Measurements from ENCODE around the gene SHC3.

The SHC3 gene

GRCh38 chr9:89054865-89055495 lies 123.6 kb downstream of the SHC3 start:
- no peak for DNase-seq (ENCODE audit: low read depth in 2 of 2, low spot score in 1 of 2)

DNA sequence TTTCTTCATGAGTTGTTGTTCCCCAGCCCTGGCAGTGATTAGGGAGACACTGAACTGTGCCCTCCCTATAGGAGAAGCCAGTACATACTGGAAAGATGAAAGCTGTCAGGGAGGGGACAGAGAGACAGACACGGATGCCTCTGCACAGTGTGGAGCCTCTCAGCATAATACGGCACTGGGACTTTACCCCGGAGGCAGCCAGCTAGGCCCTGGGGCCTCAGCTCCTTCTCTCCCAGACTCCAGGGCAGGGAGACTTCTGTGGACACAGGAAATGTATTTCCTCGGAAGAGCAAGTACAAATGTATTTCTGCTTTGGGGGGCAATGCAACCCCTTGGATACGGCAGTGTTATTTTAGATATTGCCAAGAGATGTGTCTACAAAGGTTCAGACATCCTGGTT lies 125.3 kb downstream of the SHC3 start:
- no peak for DNase-seq (ENCODE audit: low read depth in 2 of 2, low spot score in 1 of 2)

DNA sequence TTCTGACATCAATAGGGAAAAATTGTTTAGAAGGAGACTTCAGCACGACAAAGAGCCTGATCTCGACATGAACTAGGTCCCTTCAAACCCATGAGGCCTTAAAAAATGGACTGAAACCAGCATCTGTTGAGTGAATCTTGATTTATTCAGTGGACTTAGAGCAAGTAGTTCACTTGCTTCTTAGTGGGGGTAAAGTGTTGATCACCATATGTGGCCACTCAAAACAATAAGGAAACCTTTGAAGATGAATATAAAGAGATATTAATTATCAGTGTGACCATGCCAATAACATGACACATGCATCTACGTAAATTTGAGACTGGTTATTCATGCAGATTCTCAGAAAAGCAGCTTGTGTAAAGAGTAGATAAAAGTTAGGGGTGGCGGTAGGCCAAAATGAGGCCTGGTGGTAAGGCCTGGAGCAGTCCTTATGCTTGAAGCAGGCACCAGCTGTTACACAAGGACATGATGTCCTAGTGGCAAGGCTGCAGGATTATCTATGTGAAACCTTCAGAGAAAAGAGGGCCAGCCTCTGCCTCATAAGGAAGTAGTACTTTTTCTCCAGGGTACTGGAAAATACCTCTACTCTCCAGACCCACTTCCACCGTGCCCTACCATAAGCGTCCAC lies 126.0 kb downstream of the SHC3 start:
- DNase-seq (ENCODE audit: low read depth in 2 of 2, low spot score in 1 of 2): no peak

- DNase-seq (ENCODE audit: low read depth in 2 of 2, low spot score in 1 of 2): no peak
Measured at GRCh38 chr9:89051421-89052025, 127.1 kb downstream of the SHC3 start.

- no peak for DNase-seq (ENCODE audit: low read depth in 2 of 2, low spot score in 1 of 2)
Measured at GRCh38 chr9:89049646-89050045, 129.0 kb downstream of the SHC3 start.

DNA sequence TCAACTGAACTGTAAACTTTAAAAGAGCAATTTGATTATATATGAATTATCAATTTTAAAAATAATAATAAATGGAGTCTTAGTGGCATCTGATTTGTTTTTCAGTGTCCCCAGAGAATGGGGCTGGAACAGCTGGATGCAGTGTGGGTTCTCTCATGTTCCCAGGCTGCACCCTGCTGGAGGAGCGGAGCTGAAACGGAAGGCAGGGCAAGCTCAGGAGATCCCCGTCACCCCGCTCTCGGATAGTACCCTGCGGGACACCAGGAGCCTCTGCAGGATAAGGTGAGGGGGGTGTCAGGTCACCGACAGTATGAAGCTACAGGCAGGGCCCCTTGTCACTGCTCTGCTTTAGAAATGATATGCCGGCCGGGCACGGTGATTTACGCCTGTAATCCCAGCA lies 130.0 kb downstream of the SHC3 start:
- DNase-seq (ENCODE audit: low read depth in 2 of 2, low spot score in 1 of 2): no peak

DNA sequence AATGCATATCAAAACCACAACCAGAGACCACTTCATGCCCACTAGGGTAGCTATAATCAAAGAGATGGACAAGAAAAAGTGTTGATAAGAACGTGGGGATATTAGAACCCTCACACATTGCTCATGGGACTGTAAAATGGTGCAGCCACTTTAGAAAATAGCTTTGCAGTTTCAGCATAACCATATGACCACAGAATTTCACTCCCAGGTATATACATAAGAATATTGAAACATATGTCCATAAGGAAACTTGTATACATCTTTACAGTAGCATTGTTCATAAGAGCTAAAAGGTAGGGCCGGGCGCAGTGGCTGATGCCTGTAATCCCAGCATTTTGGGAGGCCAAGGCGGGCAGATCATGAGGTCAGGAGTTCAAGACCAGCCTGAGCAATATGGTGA lies 131.0 kb downstream of the SHC3 start:
- DNase-seq (ENCODE audit: low read depth in 2 of 2, low spot score in 1 of 2): no peak

DNA sequence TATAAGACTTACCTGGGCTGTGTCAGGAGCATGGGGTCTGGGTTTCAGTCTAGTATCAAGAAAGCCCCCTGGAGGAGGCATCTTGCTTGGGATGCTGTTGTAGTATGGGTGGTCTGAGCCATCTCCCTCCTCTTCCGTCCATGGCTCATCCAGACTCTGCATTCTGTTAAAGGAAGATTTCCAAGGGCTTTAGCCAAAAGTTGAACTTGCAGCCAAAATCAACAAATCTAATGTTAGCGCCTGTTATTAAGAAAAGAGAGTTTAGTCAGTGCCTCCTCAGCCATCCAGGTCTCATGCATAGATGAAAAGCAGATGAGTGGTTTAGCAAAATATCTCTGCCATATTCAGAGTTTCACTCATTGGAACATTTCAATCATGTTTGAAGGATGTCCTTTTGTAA lies 131.8 kb downstream of the SHC3 start:
- no peak for DNase-seq (ENCODE audit: low read depth in 2 of 2, low spot score in 1 of 2)

- DNase-seq (ENCODE audit: low read depth in 2 of 2, low spot score in 1 of 2): no peak
Measured at GRCh38 chr9:89044881-89045280, 133.7 kb downstream of the SHC3 start.

- no peak for DNase-seq (ENCODE audit: low read depth in 2 of 2, low spot score in 1 of 2)
Measured at GRCh38 chr9:89044104-89044503, 134.5 kb downstream of the SHC3 start.

GRCh38 chr9:89042984-89043383 lies 135.6 kb downstream of the SHC3 start:
- DNase-seq (ENCODE audit: low read depth in 2 of 2, low spot score in 1 of 2): no peak

GRCh38 chr9:89039664-89040063 lies 139.0 kb downstream of the SHC3 start:
- no peak for DNase-seq (ENCODE audit: low read depth in 2 of 2, low spot score in 1 of 2)

GRCh38 chr9:89039104-89039465 lies 139.5 kb downstream of the SHC3 start:
- DNase-seq (ENCODE audit: low read depth in 2 of 2, low spot score in 1 of 2): no peak

DNA sequence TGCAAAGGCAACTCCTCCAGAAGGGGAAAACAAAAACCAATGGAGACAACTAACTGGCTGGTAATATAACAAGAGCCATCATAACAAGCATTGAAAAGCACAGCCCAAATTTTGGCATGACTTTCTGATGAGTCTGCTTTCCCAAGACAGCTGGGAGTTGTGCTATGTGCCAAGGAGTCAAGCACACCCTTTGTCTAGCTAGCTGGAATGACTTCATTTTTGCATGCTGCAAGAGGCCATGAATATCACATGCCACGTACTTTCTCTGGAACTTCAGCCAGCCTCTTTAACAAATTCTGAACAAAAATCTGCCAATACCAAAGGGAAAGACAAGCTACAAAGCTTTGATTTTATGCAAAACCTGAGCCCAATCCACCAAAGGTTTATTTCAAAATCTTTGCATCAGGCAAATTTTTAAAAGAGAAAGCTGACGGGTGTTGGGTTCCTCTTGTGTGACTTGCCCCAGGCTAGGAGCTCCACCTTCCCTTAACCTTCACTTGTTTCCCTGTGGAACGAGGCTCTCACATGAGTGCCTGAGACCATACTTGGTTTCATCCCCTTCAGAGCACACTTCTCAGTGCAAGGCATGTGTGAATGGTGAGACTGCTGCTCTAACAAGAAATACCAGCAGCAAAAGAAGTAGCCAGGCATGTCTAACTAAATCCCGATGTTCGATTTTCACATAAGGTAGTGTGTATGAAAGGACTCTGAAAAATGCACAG lies 140.1 kb downstream of the SHC3 start:
- no peak for DNase-seq (ENCODE audit: low read depth in 2 of 2, low spot score in 1 of 2)

DNA sequence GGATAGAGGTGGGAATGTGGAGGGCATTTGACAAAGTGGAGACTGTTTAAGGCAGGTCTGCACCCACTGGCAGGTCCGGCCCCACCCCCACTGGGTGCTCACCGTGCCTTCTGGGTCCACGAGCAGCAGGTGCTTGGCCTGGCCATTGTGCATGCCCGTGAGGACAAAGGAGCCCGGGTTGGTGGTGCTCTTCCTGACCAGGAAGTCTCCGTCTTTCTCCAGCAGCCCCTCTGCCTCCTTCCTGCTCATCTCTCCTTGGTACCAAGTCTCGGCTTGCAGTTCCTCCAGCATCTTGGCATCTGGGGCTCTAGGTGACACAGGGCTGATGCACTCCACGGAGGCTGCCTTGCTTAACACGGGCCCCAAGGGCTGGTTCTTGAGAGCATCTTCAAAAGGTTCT lies 140.7 kb downstream of the SHC3 start:
- no peak for DNase-seq (ENCODE audit: low read depth in 2 of 2, low spot score in 1 of 2)

DNA sequence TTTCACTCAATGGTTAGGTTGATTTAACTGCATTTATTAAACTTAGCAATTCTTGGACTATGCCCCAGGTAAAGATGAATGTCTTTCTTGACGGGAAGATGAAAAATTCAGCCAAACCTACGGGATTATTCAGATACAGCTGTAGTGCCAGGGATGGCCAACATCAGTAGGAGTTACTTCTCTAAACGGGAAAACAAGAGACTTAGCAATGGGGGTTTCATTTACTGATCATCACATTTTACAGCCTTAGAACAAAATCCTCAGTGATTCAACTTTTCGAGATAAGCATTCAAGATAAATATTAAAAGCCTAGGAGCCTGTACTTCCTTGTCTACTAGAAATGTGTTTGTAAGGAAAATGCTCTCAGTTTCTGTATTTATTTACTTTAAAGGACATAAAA lies 141.3 kb downstream of the SHC3 start:
- no peak for DNase-seq (ENCODE audit: low read depth in 2 of 2, low spot score in 1 of 2)

DNA sequence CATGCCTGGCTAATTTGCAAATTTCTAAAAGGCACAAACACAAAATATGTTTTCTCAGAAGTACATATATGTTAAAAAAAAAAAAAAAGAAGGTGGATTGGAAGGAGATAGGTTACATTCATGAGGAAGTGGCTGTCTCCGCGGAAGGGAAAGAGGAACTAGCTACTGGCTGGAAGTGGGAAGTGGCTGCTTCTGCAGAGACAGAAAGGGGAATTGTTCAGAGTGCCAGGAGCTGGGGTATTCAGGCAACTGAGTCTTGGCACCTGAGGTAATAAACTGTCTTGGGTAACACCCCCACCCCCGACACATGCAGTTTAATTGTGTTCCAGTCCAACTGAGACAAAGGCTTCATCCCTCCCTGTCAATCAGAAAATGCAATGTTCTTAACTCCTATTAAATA lies 141.7 kb downstream of the SHC3 start:
- DNase-seq (ENCODE audit: low read depth in 2 of 2, low spot score in 1 of 2): no peak

DNA sequence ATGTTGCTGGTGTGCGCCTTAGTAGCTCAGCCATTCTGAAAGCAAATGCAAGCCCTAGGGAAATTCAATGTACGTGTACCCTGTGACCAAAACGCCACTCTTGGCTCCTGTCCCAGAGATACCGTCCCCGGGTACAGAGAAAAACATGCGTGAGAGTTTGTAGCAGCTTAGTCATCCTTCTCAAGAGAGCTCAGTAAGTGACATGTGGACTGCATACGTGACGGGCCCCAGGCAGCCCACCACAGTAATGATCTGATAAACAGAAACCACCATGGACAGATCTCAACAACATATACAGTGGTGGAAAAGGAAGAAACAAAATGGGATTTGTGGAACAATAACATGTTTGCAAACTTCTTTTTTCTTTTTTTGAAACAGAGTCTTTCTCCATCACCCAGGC lies 142.2 kb downstream of the SHC3 start:
- no peak for DNase-seq (ENCODE audit: low read depth in 2 of 2, low spot score in 1 of 2)

DNA sequence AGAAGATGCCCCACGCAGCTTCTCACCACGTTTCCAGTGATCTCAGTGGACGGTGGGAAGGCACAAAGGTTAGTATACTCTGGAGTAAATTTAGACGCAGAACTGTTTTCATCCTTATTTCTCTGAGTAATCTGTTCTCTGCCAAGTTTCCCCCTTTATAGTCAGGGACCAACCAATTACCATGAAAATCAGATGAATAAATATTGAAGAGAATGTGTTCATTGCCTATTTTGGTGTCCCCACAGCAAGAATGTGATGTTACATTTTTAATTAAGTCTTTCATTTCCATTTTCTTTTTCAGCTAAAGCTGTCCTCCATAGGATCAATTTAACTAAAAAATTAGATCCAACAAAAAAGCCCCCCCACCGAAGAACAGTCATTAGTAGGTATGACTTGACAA lies 146.0 kb downstream of the SHC3 start:
- DNase-seq (ENCODE audit: low read depth in 2 of 2, low spot score in 1 of 2): no peak

DNA sequence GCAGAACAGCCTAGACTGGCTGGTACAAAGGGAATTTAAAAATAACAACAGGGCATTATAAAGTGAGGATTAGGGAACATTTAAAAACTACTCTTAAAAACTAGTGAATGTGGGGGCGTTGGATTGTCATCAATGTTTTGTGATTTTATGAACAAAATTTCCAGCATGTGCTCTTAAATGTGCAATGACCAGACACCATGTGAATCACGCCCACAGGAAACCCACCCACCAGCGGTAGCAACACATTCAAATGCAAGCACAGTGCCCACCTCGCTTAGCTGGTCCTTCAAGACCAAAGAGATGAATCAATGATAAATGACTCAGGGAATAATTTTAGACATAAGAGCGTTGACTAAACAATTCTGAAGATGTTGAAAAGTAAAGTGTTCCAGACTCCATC lies 146.4 kb downstream of the SHC3 start:
- DNase-seq (ENCODE audit: low read depth in 2 of 2, low spot score in 1 of 2): no peak

DNA sequence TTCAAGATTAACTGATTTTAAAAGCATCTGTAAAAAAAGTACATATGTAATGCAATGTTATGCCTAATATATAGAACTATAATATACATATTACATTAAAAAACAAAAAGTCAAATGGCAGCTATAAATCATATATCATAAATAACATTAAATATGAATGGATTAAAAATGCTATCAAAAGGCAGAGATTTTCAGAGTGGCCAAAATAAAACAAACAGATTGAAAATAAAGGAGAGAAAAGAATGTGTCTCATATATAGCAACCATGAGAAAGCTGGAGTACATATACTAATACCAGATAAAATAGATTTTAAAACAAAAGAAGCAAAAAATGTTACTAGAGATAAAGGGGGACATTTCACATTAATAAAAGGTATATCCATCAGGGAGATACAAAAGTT lies 148.8 kb downstream of the SHC3 start:
- DNase-seq (ENCODE audit: low read depth in 2 of 2, low spot score in 1 of 2): no peak

DNA sequence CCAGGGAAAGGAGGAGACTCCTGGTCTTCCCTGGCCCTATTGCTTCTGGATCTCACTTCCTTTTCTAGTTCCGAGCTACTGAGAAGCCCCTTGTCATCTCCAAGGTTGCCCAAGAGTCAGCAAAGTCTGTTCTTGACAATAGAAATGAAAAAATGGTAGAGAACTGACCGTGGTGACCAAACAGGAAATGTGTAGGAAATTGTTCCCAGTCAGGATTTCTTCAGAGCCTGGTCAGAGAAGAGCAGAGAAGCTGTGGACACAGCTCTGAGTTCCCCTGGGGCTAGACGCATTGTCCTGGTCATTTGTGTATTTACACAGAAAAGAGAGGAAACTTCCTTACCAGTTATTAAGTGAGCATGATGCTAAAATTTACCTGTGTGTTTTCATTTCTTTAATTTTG lies 151.7 kb downstream of the SHC3 start:
- DNase-seq (ENCODE audit: low read depth in 2 of 2, low spot score in 1 of 2): no peak
